ENCODE results near the gene TMEM158.

GRCh38 chr3:45187694-45188141 is 38.4 kb downstream of the TMEM158 start:
- TF ChIP-seq YY1 (IDR thresholded peaks at IDR 0.05; ENCODE audit: low read depth) (no peak), RAD21 (IDR thresholded peaks at IDR 0.05; ENCODE audit: low read depth) (no peak)
